Activated CD8-positive, alpha-beta memory T cell treated with anti-CD3 and anti-CD28 coated beads for 4 hours (primary cell): ENCODE data around the gene CRLF1.
A peak's percentile ranks its signal among the peaks of the same experiment; 100 is the strongest.

ENCODE experiments used
- DNase-seq, 2 donors: peaks; one replicate each; pipeline ENCODE4 v3.0.0-alpha.2; 2020; ENCODE audit warnings: low read depth in 2 of 2

Gene CRLF1

DNA sequence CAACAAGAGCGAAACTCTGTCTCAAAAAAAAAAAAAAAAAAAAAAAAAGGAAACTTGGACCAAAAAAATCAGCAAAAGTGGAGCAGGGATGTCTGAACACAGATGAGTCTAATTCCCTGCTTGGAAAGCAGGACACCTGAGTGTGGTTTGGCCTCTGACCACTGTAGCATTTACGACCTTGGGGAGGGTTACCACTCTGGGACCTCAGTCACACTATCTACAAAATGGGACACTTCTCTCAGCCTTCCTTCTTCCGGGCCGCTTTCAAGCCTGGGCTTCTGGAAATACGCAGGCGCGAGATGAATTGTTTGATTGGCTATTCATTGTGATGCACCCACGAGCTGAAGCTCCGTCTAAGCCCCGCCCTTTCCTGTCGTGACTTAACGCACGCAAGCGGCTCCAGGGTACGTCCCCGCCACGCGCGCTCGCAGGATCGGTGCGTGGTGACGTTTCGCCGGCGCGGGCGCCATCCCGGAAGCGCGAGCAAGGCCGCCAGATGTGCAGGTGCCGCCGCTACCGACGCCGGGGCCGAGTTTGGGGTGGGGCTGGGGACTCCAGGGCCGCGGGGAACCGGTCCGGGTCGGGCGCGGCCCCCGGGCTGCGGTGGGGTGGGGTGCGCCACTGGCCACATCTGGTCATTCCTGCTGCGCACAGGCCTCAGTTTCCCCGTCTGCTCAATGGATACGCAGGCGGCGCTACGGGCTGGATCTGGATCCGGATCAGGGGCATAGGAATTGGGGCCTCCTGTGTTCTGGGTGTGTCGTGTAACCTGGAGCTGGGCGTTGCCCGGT, 49.0 kb downstream of the CRLF1 start, which contains the start of gene KXD1:
TSS of gene KXD1 (plus strand) at position 460 of the 791 bp plus-strand sequence. CDS start 4,187 bp downstream, outside the sequence.
- peak; percentile 96 to 98 for DNase-seq

DNA sequence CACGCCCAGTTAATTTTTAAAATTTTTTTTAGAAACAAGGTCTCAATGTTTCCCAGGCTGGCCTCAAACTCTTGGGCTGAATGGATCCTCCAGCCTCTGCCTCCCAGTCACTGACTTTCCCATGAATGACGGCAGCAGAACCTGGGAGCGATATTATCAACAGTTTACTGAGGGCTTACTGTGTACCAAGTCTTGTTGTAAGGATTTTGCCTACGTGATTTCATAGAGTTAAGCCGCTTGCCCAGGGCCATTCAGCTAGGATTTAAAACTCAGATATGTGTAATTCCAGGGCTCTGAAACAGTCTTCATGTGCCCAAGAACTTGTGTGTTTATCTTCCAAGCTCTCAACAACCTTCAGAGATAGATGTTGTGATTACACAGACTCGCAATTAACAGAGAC, 55.0 kb downstream of the CRLF1 start:
- DNase-seq: no peak

DNA sequence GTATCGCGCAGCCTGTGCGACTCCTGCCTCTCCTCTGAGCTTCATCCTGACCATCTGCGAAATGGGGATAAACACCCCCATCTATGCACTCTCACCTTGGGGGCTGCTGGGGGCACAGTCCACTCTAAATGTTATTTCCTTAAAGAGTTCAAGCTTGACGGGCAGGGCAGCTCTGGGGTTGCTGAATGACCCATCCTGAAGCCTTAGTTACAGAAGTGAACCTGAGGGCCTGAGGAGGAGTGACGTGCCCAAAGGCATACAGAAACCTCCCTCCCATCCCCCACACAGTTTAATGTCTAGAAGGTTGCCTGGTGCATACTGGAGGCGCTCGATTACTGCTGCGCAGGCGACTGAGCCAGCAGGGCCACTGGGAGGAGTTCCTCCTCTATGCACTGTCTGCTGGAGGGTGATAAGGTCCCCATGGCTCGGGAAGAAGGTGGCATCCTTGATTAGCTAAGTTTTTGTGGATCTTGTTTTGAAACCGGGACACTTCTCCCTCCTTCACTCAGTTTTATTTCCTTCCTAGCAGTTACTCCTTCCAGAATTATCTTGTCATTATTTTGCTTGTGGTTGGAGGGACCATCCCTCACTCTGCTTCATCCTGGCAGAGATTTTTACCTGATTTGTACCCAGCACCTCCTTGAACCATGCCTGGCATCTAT, 62.7 kb downstream of the CRLF1 start:
- DNase-seq: peak in 1 of 2 donors; percentile 34
